Measurements from ENCODE around the gene NSMCE1.
"Not testable (repeated sequence)": the region's sequence is repeated elsewhere in the genome, so short reads cannot be mapped to it uniquely, and the experiment has no call there.

Gene NSMCE1

DNA sequence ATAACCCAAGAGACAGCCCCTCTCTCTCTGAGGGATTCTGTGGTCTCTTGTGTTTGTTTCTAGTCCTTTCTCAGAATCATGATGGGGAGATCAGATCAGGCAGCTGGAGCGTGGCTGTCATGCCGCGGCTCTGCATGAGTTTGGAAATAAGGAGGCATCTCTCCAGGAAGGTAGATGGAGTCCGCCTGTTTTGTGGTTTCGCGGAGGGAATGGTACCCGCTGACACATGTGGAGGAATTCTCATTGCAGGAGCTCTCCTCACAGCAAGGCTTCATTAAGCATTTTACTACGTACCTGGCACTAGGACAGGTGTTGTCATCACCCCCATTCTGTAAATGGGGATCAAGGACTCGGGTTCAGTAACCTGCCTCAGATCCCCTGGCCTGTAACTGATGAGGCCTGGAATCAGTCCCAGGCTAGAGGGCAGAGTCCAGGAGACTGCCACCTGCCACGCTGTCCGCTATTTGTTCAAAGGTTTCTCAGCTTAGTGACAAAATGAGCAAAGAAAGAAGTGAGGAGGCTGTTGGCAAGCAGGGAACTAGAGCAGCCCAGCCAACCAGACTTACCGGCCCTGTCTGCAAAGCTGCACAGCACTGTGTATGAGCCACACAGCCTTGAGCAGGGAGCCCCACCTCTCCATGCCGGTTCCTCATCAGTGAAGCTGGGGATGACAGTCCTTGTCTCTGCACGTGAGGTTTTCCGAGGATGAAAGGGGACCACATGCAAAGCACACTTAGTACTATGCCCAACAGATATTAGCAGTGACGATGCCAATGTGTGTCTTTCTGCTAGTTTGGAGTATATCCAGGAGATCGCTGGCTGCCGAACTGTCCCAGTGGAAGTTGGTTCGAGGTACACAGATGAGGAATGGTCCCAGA is 54.2 kb downstream of the NSMCE1 start:
- DNase-seq = no peak

DNA sequence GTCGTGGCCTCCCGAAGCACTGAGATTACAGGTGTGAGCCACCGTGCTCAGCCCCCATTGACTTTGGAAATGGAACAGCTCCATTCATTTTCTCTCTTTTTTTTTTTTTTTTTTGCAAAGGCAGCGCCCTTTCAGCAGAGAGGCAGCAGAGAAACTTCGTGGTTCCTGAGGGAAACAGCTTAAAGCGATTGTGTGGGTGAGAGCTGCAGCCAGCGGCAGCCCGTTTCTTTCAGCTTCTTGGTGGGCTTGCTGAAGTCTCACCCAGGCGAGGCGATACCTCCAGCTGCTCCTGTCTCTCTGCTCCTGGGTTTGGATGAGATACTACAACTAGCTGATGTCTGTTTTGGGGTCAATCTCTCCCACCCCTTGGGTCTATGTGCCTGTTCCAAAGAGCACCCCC is 57.5 kb downstream of the NSMCE1 start:
- no peak for DNase-seq

DNA sequence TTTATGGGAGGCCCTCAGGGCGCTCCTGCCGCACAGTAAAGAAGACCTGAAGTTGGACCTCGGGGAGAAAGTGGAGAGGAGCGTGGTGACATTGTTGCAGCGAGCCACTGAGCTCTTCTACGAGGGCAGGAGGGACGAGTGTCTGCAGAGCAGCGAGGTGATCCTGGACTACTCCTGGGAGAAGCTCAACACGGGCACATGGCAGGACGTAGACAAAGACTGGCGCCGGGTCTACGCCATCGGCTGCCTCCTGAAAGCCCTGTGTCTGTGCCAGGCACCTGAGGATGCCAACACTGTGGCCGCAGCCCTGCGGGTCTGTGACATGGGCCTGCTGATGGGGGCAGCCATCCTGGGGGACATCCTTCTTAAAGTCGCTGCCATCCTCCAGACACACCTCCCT is 58.4 kb downstream of the NSMCE1 start:
- no peak for DNase-seq

DNA sequence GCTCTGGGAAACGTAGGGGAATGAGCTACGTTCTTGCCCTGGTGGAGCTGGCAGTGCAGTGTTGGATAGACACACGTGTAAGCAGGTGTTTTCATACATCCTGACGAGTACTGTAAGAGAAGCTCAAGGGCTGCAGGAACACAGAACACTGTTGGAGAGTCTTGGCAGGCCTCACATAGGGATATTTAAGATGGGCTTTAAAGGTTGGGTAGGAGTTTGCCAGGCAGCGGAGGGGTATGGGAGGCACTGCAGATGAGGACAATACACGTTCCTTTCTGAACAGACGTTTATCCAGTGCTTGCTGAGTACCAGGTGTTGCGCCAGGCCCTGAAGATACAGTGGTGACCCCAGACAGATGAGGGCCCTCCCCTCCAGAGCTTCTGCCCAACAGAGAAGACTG is 59.0 kb downstream of the NSMCE1 start:
- DNase-seq = no peak

DNA sequence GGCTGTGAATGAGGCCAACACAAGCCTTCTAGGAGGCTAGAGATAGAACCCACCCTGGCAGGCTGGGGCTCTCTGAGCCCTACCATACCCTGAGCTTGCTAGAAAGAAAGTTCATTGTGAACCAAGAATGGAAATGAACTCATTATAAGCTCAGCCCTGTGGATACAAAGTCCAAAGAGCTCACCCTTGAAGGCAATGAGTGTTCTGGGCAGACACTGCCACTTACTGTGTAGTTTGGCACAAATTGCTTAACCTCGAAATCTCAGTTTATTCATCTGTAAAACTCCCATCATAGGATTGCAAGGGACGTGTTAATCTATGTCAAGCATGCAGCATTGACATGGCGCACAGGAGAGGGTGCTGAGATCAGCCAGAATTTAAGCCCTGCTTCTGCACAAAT is 59.8 kb downstream of the NSMCE1 start:
- DNase-seq = no peak

DNA sequence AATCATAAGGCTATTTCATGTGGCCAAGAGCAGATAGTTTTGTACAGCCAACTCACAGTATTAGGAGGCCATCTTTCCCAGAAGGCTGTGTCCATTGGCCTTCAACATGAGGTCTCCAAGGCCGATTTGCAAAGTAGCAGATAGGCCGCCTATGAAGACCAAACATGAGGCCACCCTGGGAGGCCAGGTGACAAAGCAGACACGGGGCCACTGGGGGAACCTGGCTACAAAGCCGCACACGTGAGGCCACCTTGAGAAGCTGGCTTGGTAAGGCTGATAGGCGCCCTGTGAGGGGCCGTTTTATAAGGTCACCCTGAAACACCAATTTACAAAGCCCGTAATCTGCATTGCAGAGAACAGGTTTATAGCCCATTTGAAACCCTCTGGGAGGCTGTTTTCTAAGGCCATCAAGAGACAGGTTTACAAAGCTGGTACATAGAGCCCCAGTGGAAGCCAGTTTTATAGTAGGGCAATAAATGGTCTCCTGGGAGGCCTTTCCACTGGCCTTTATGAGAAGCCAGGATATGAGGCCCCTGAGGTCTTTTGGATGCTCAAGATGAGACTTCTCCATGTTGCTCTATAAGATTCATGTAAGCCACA is 60.4 kb downstream of the NSMCE1 start:
- DNase-seq = no peak

DNA sequence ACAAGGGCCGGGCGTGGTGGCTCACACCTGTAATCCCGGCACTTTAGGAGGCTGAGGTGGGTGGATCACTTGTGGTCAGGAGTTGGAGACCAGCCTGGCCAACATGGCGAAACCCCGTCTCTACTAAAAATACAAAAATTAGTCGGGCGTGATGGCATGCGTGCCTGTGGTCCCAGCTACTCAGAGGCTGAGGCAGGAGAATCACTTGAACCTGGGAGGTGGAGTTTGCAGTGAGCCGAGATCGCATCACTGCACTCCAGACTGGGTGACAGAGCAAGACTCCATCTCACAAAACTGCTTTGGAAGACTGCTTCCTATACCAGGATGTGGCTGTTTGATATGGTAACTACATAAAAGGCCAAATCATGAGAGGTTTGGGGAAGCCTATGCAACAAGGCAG is 61.5 kb downstream of the NSMCE1 start:
- not testable (repeated sequence) for DNase-seq

DNA sequence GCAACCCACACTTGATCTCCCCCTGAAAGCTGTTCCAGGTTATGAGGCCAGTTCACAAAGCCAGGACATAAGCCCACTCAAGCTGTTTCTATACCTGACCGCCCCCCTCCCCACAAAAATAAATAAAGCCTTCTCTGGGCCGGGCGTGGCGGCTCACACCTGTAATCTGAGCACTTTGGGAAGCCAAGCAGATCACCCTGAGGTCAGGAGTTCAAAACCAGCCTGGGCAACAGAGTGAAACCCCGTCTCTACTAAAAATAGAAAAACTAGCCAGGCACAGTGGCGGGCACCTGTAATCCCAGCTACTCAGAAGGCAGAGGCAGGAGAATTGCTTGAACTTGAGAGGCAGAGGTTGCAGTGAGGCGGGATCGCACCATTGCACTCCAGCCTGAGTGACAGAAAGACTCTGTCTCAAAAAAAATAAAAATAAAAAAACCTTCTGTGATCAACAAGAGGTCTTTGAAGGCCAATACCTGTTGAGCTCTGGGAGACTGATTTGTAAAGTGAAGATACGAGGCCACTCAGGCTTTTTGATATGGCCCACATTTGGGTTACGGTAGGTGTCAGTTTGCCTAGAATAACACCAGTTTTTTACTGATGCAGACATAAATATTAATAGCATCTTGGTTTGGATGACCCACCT is 63.0 kb downstream of the NSMCE1 start:
- no peak for DNase-seq

DNA sequence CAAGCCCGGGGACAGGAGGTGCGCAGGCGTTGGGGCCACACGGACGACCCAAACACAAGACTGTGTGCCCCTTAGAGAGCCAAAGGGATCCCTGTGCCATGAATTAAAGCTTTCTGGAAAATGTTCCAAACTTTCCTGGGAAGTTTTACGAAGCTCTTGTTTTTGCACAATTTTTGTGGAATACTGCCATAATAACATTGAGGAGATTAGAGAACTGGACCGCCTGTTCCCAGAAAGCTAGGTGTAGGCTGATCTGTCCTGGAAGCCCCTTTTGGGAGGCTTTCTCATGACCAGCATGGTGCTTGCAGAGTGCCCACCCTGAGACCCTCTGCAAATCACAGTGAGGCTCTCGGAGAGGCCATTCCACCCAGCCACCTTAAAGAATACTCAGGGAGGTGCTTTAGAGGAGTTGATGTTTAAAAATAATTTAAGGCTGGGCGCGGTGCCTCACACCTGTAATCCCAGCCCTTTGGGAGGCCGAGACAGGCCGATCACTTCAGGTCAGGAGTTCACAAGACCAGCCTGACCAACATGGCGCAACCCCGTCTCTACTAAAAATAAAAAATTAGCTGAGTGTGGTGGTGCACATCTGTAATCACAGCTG is 64.2 kb downstream of the NSMCE1 start:
- no peak for DNase-seq

DNA sequence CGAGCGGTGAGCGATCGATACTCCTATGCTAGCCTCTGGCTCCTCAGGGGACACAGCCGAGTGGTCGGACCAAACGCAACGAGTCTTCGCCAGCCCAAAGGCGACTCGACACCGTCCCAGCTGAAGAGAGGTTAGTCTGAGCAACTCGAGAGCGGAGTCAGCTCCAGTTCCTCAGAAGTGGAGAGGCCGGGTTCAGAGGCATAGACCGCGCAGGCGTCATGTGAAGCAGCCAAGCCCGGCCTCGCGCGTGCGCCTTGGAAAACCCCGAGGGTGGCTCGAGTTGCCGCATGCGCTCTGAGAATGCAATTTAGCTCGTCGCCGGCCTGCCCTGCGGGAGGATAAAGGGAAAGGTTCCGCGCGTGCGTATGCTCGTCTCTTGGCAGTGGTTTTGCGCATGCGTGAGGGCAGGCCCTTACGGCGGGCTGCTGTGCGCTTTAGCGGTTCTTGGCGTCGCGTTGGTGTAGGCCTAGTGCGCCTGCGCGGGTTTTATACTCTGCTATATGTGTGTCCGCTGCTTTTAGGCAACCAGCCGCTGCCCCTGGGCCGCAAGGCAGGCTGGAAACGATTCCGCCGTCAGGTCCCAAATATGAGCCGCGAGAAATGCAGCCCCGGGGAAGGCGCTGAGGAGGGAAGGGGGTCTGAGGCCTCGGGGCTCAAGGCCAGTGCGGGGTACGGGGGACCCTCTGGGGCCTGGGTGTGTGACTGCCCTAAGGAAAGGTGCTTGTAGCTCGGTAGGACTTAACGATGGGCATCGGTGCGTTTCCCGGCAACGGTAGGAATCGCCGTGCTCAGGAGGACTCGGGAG is 64.9 kb downstream of the NSMCE1 start, which contains the start of gene KDM8:
Gene KDM8 (plus strand): TSS at position 20 of the 805 bp plus-strand sequence. CDS start 6,598 bp downstream, outside the sequence.
- peak; percentile 99 for DNase-seq

DNA sequence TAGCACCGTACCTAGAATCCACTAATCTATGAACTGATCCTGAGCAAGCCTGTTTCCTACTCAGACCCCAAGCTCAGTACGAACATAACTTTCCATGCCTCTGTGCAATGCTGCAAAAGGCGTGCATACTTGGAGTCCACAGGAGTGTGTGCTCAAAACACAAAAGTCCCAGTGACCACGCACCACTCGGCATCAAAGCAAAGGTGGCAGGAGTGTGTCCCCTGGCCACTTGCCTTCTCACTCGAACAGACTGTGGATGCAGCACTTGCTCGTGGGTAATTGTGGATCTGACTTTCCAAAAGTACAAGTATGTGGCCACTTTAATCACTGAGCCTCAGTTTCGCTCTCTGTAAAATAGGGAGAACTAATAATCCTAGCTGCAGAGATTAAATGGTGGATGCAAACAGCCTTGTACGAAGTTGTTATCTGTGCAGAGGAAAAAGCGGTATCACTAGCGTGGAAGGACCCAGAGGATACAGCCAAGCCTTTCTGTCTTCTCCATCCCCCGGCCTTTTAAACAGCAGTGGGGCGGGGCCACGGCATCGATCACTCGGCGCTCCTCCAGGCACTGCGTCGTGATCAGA is 65.6 kb downstream of the NSMCE1 start:
- DNase-seq = no peak

DNA sequence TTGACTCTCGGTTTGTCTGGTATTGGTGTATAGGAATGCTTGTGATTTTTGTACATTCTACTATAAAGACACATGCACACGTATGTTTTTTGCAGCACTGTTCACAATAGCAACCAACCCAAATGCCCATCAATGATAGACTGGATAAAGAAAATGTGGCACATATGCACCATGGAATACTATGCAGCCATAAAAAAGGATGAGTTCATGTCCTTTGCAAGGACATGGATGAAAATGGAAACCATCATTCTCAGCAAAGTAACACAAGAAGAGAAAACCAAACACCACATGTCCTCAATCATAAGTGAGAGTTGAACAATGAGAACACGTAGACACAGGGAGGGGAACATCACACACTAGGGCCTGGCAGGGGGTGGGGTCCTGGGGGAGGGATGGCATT is 67.7 kb downstream of the NSMCE1 start:
- DNase-seq = not testable (repeated sequence)

DNA sequence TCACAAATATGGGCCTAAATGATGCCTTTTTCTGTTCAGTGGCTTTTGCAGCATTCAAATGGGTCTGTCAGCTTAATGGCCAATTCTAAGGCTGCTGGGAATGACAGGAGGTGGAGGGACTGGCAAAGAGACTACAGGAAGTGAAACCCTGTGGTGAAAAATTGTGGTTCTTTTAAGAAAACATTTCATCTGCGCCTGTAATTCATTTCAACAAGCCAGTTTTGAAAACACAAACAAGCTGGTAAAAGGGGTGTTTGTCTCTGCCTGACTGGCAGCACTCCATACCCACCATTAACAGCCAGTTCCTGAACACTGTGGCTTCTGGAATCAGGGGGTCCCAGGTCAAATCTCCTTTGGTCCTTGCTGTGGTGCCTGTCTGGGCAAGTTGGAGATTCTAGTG is 68.8 kb downstream of the NSMCE1 start:
- DNase-seq = no peak

DNA sequence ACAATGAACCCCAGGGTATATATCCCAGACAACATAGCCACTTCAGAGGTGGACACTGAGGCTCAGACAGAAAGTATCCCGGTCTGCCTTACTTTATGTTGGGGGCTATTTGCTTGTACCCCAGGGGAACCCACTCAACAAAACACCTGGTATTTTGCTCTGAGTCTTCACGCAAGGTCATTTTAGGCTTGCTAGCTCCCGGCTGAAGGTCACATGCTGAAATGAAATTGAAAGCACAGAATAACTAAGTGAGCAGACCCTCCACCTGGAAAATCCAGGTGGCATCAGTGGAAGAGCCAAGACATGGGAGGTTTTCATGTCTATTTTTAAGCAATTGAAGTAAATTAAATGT is 69.4 kb downstream of the NSMCE1 start:
- no peak for DNase-seq

DNA sequence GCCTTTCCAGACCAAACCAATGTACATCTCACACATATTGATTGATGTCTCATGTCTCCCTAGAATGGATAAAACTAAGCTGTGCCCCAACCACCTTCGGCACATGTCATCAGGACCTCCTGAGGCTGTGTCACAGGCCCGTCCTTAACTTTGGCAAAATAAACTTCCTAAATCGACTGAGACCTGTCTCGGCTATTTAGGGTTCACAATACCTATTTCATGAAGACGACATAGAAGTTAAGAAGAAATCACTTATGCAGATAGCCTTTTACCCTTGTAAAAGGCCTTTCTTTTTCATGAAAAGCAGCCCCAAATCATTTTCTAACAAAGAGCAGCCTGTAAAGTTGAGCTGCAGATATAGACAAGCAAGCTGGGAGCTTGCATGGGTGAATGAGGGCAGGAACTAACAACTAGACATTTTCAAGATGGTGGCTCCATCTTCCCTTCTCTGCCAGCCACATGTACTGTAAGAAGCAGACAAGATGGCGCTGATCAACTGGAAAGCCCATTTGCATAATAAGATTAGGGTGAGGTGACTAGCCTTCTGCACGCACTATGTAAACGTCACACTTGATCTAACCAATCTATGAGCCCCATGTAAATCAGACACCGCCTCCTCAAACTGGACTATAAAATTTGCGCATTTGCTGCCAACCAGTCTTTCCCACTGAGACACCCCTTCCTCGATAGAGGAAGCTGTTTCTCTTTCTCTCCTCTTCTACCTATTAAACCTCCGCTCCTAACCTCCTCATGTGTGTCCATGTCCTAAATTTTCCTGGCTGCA is 69.9 kb downstream of the NSMCE1 start:
- no peak for DNase-seq

DNA sequence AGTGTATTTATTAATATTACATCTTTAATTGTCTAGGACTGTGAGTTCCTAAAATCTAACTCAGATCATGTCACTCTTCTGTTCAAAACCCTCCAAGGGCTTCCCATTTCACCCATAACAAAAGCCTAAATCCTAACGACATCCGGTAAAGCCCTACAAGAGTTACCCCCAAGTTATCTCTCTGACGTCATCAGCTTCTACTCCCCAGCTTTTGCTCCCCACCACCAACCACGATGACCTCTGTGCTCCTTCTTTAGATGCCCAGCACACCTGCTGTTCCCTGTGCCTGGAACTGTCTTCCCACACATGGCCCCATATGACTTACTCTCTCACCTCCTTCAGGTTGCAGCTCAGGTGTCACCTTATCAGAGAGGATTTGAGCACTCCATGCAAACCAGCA is 71.6 kb downstream of the NSMCE1 start:
- no peak for DNase-seq

DNA sequence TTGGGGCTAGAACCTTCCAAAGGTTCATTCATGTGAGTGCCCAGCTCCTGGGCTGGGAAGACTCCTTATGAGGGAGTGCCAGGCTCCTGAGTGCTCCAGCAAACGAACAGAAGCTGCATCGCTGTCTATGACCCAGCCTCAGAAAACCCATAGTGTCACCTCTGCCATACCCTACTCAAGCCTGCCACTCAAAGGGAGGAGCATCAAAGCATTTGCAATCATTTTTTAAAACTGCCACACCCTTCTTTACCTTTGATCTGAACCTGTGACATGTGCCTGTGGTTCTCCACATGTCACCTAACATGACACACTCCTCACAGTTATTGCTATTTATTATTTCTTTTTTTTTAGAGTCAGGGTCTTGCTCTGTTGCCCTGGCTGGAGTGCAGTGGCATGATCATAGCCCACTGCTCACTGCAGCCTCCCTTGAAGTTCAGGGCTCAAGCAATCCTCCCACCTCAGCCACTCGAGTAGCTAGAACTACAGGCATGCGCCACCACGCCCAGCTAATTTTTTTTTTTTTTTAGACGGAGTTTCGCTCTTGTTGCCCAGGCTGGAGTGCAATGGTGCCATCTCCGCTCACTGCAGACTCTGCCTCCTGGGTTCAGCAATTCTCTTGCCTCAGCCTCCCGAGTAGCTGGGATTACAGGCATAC is 72.5 kb downstream of the NSMCE1 start:
- DNase-seq = no peak

DNA sequence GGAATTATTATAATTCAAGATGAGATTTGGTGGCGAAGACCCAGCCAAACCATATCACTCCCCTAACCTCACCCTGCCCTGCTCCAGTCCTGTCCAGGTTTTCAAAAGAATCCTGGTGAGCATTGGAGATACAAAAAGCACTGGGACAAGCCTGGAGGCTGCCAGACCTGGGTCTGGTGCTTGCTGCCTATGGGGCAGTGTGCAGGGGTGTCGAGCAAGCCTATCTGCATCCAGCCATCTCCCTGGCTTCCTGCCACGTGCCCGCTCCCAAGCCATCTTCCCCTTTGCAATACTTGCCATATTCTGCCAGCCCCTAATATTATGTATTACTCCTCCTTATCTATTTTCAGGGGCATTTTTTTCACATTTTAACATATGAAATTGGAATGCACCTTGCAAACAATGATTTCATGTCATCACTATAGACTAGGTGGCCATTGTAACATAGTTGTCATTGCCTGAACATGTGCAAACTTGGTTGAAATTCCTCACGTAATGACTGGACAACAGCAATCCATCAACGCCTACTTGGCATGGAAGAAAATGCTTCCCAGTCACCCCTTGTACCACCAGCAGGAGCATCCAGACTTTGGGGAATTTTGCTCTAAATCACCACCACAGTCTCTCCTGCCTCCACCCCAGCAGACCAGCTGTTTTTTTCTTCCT is 73.4 kb downstream of the NSMCE1 start:
- no peak for DNase-seq

DNA sequence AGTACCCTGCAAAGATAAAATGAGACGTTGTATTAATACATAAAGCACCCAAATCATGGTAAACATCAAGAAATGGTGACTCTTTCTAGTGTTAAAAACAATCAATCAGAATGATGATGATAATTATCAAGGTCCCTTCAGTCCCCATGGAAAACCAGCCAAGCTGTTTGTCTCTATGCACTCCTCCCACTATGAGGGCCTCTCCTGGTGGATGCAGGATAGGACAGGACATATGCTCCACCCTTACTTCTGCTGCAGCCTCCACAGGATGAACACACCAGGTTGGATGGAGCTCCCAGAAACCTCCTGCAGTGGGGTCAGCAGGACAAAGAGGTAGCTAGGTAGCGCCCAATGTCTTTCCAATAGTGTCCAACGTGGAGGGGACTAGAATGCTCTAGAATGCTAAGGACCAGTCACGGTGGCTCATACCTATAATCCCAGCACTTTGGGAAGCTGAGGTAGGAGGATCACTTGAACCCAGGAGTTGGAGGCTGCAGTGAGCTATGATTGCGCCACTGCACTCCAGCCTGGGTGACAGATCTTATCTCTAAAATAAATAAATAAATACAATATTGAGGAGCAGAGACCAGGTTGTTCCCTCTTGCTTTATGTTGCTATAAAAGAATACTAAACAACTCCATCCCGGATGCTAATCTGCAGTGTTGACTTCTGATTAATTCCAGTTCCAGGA is 75.1 kb downstream of the NSMCE1 start:
- no peak for DNase-seq

Data from right forelimb (tissue), 1 donor.